Chondrocyte (in vitro differentiated cells): ENCODE measurements around the gene SLC6A6. TPM values are rescaled to one million over a fixed set of nuclear protein-coding genes. Genes with fewer than 3 reads are reported as not detected.
A peak's percentile ranks its signal among the peaks of the same experiment; 100 is the strongest.

Experiments
- DNase-seq: peaks from one replicate; pipeline ENCODE4 v3.0.0; 2021; ENCODE audit warnings: mixed read lengths, low spot score
- H3K27ac Mint-ChIP-seq: one replicate; pipeline ENCODE4 v1.8.0; 2021; ENCODE audit warnings: mild to moderate bottlenecking, moderate library complexity, mixed read lengths; ENCODE audit not compliant: unreplicated experiment
- H3K27me3 Mint-ChIP-seq: 2 replicates; pipeline ENCODE4 v1.8.0; 2021; ENCODE audit warnings: low read depth, mixed read lengths
- H3K36me3 Mint-ChIP-seq: 2 replicates; pipeline ENCODE4 v1.8.0; 2021; ENCODE audit warnings: low read depth, mixed read lengths
- H3K4me1 Mint-ChIP-seq: 2 replicates; pipeline ENCODE4 v1.8.0; 2021; ENCODE audit warnings: low read depth, mild to moderate bottlenecking, mixed read lengths
- H3K4me3 Mint-ChIP-seq: one replicate; pipeline ENCODE4 v1.8.0; 2021; ENCODE audit warnings: mild to moderate bottlenecking, moderate library complexity, mixed read lengths; ENCODE audit not compliant: unreplicated experiment
- H3K9me3 Mint-ChIP-seq: 2 replicates; pipeline ENCODE4 v1.8.0; 2021; ENCODE audit warnings: low read depth, mixed read lengths
- total RNA-seq: library from RNA; stranded (reverse); gene quantifications from 3 replicates; pipeline ENCODE4 v1.2.1, GENCODE V29; 2021
- TF ChIP-seq, protein P1 (sequence below): fragments of 200-600 bp; sonication (generic); IDR thresholded peaks from 2 replicates; pipeline ENCODE4 v1.5.0; 2021; ENCODE audit warnings: antibody characterized with exemption, mild to moderate bottlenecking, moderate library complexity

SLC6A6 gene
- total RNA-seq, 1 donor from 2014 or later, result 46.0 TPM

DNA sequence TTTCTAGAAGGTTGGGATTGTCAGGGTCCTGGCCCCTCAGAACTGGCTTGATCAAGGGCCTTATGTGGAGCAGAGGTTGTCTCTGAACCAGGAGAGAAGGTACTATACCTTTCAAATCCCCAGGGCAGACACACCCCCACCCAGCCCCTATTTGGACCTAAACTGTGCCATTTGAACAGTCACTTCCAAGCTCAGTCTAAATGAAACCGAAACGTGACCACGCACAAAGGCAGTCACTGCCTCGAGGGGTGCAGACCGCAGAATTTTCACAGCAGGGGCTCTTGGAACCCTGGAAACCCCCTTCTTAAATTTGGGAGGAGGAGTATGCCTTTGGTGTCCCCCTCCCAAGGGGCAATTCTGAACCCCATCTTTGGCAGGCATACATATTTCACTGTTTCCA, 84.1 kb downstream of the SLC6A6 start:
- no peak overlapping the region for H3K4me3 Mint-ChIP-seq
- TF ChIP-seq, protein P1, sequence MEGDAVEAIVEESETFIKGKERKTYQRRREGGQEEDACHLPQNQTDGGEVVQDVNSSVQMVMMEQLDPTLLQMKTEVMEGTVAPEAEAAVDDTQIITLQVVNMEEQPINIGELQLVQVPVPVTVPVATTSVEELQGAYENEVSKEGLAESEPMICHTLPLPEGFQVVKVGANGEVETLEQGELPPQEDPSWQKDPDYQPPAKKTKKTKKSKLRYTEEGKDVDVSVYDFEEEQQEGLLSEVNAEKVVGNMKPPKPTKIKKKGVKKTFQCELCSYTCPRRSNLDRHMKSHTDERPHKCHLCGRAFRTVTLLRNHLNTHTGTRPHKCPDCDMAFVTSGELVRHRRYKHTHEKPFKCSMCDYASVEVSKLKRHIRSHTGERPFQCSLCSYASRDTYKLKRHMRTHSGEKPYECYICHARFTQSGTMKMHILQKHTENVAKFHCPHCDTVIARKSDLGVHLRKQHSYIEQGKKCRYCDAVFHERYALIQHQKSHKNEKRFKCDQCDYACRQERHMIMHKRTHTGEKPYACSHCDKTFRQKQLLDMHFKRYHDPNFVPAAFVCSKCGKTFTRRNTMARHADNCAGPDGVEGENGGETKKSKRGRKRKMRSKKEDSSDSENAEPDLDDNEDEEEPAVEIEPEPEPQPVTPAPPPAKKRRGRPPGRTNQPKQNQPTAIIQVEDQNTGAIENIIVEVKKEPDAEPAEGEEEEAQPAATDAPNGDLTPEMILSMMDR, result no peak
- H3K9me3 Mint-ChIP-seq, result no peaks in the 10 kb centered on the region
- H3K27ac Mint-ChIP-seq, result no peak overlapping the region
- H3K4me1 Mint-ChIP-seq, result peaks cover 7% of the 10 kb centered on the region
- H3K27me3 Mint-ChIP-seq, result no peaks in the 10 kb centered on the region
- peak; percentile 27 for DNase-seq
- H3K36me3 Mint-ChIP-seq, result peaks cover 14% of the 10 kb centered on the region

- H3K36me3 Mint-ChIP-seq, result peaks cover 9% of the 10 kb centered on the region
- DNase-seq, result peak; percentile 46
- H3K4me1 Mint-ChIP-seq, result peaks cover 7% of the 10 kb centered on the region
- no peaks in the 10 kb centered on the region for H3K27me3 Mint-ChIP-seq
- H3K4me3 Mint-ChIP-seq, result no peak overlapping the region
- H3K9me3 Mint-ChIP-seq, result no peaks in the 10 kb centered on the region
- no peak overlapping the region for H3K27ac Mint-ChIP-seq
- TF ChIP-seq, protein P1, result no peak
Measured at GRCh38 chr3:14487086-14487485, 84.7 kb downstream of the SLC6A6 start.

DNA sequence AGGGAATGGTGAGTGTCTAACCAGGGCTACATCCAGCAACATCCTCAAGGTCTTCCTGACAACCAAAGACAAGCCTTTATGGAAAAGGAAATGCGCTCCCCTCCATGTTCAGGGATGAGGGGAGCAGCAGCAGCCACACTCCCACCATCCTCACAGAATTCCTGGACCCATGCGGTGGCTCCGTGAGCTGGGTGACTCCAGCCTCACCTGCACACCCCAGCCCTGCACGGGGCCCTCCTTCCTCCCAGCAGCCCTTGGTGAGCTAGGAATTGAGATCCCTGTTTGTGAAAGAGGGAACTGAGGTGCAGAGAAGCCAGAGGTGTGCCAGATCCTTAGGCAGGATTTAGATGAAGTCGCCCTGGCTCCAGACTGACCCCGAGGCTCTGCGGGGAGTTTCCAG, 85.4 kb downstream of the SLC6A6 start:
- Mint-ChIP-seq H3K36me3 (peaks cover 9% of the 10 kb centered on the region), H3K4me3 (no peak overlapping the region), H3K27me3 (no peaks in the 10 kb centered on the region), H3K9me3 (no peaks in the 10 kb centered on the region), H3K27ac (no peak overlapping the region), H3K4me1 (peaks cover 7% of the 10 kb centered on the region)
- DNase-seq, result peak; percentile 54
- TF ChIP-seq, protein P1, result no peak

GRCh38 chr3:14488286-14489041, 86.1 kb downstream of the SLC6A6 start:
- H3K27me3 Mint-ChIP-seq, result no peaks in the 10 kb centered on the region
- peaks cover 7% of the 10 kb centered on the region for H3K4me1 Mint-ChIP-seq
- TF ChIP-seq, protein P1, result no peak
- H3K27ac Mint-ChIP-seq, result peak overlapping the region; percentile 32
- H3K36me3 Mint-ChIP-seq, result peaks cover 7% of the 10 kb centered on the region
- no peaks in the 10 kb centered on the region for H3K9me3 Mint-ChIP-seq
- no peak overlapping the region for H3K4me3 Mint-ChIP-seq
- DNase-seq, result peak; percentile 72

DNA sequence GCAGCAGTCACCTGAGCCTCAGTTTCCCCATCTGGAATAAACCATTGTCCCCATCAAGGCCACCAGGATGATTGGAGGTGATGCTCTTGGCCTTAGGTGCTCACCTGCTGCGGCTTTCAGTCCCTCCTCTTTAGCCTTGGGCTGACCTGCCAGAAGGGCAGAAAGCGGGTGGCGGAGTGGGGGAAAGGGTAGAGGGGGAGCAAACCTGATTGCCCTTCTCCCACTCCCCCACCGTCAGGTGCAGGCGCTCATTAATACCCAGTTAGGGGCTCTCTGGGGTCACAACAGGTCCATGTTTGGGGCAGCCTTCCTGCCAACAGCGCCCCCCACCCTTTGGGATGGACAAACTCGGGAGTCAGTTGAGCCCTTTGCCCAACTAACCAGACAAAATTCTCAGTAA, 87.2 kb downstream of the SLC6A6 start:
- Mint-ChIP-seq H3K4me3 (no peak overlapping the region), H3K27me3 (no peaks in the 10 kb centered on the region), H3K4me1 (peaks cover 7% of the 10 kb centered on the region), H3K27ac (no peak overlapping the region), H3K9me3 (no peaks in the 10 kb centered on the region), H3K36me3 (peaks cover 5% of the 10 kb centered on the region)
- DNase-seq, result peak; percentile 43
- TF ChIP-seq, protein P1, result no peak
